Activated CD8-positive, alpha-beta T cell treated with anti-CD3 and anti-CD28 coated beads for 36 hours (primary cell): Measurements from ENCODE around the gene EYA3. TPM values are rescaled to one million over a fixed set of nuclear protein-coding genes. Genes with fewer than 3 reads are reported as not detected.

Experiments used
- ATAC-seq: fragments of 200-7000 bp; cut with Tn5 transposase; one replicate; pipeline ENCODE4 v1.10.0; 2021; ENCODE audit warnings: mild to moderate bottlenecking, moderate library complexity
- CTCF ChIA-PET: fragments of 350-600 bp; sonication (Branson Sonifier 250); formaldehyde crosslinking; loops from one replicate; lab custom pipeline; 2021; ENCODE audit warnings: antibody characterized with exemption; lab: Charles Lee
- POLR2A ChIA-PET: fragments of 350-600 bp; sonication (Branson Sonifier 250); formaldehyde crosslinking; loops from one replicate; lab custom pipeline; 2021; ENCODE audit warnings: antibody characterized with exemption; lab: Charles Lee
- DNase-seq: peaks from one replicate; pipeline ENCODE4 v3.0.0-alpha.2; 2020
- H3K27ac Mint-ChIP-seq: one replicate; pipeline ENCODE4 v1.8.0; 2021; ENCODE audit warnings: mild to moderate bottlenecking, mixed read lengths
- H3K27me3 Mint-ChIP-seq: one replicate; pipeline ENCODE4 v1.8.0; 2021; ENCODE audit warnings: mixed read lengths
- H3K36me3 Mint-ChIP-seq: one replicate; pipeline ENCODE4 v1.8.0; 2021; ENCODE audit warnings: low read depth, mixed read lengths
- H3K4me1 Mint-ChIP-seq: one replicate; pipeline ENCODE4 v1.8.0; 2021; ENCODE audit warnings: low read depth, mixed read lengths
- H3K4me3 Mint-ChIP-seq: one replicate; pipeline ENCODE4 v1.8.0; 2021; ENCODE audit warnings: mild to moderate bottlenecking, moderate library complexity, mixed read lengths
- H3K9me3 Mint-ChIP-seq: one replicate; pipeline ENCODE4 v1.8.0; 2021; ENCODE audit warnings: mixed read lengths
- intact Hi-C: fragments of 100-400 bp; cut with micrococcal nuclease; formaldehyde crosslinking; loops from one replicate; pipeline ENCODE4 v1.10.0; 2022
- total RNA-seq, 2 experiments: library from RNA; stranded (reverse); gene quantifications; one replicate each; pipeline ENCODE4 v1.2.3, GENCODE V29; 2021
- TF ChIP-seq, protein P1 (sequence below): fragments of 200-600 bp; IDR thresholded peaks from one replicate; pipeline ENCODE4 v1.8.0; 2022; ENCODE audit warnings: antibody characterized with exemption, mild to moderate bottlenecking

EYA3 gene
- total RNA-seq, 2 experiments from 2014 or later: 34.6 to 34.9 TPM

- H3K4me1 Mint-ChIP-seq: peaks cover 42% of the 10 kb centered on the region
- ChIA-PET CTCF (interaction anchor here (1.0 to 1.3 kb wide), 4 partner anchors 16 to 134 kb away, joined by 3 to 4 read pairs (median 4); no protein-coding TSS in a partner anchor), POLR2A (interaction anchor here (0.8 to 1.9 kb wide), 2 partner anchors 13 to 21 kb away, joined by 3 to 9 read pairs; partner anchors contain the start of gene EYA3)
- DNase-seq (no peak), ATAC-seq (no peak)
- no peaks in the 10 kb centered on the region for H3K9me3 Mint-ChIP-seq
- TF ChIP-seq, protein P1, sequence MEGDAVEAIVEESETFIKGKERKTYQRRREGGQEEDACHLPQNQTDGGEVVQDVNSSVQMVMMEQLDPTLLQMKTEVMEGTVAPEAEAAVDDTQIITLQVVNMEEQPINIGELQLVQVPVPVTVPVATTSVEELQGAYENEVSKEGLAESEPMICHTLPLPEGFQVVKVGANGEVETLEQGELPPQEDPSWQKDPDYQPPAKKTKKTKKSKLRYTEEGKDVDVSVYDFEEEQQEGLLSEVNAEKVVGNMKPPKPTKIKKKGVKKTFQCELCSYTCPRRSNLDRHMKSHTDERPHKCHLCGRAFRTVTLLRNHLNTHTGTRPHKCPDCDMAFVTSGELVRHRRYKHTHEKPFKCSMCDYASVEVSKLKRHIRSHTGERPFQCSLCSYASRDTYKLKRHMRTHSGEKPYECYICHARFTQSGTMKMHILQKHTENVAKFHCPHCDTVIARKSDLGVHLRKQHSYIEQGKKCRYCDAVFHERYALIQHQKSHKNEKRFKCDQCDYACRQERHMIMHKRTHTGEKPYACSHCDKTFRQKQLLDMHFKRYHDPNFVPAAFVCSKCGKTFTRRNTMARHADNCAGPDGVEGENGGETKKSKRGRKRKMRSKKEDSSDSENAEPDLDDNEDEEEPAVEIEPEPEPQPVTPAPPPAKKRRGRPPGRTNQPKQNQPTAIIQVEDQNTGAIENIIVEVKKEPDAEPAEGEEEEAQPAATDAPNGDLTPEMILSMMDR: no peak
- H3K27me3 Mint-ChIP-seq: no peaks in the 10 kb centered on the region
- intact Hi-C loops: no loop called here
- H3K36me3 Mint-ChIP-seq: peaks cover 14% of the 10 kb centered on the region
- H3K4me3 Mint-ChIP-seq: no peak overlapping the region
- no peak overlapping the region for H3K27ac Mint-ChIP-seq
Measured at GRCh38 chr1:28074892-28075511, 13.4 kb downstream of the EYA3 start.

DNA sequence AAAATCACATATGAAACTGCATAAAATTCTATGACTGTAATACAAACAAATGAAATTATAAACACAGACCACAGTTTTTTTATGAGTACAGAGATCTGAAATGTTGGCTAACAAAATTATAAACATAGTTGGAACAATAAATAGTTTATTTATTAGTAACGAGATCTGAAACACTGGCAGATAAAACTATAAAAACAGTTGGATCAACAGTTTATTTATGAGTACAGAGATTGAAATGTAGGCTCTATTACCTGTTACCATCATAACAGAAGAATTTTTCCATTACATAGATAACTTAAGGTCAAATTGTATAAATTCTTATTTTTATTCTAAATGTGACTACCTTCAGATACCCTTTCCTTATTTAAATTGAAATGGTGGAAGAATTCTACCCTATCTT, 14.5 kb downstream of the EYA3 start:
- POLR2A ChIA-PET: no interaction called here
- DNase-seq: no peak
- Mint-ChIP-seq H3K36me3 (peaks cover 11% of the 10 kb centered on the region), H3K27me3 (no peaks in the 10 kb centered on the region), H3K4me1 (peaks cover 36% of the 10 kb centered on the region), H3K4me3 (no peak overlapping the region), H3K27ac (no peak overlapping the region), H3K9me3 (no peaks in the 10 kb centered on the region)
- intact Hi-C loops: no loop called here
- ATAC-seq: no peak
- CTCF ChIA-PET: no interaction called here
- TF ChIP-seq, protein P1: no peak

- POLR2A ChIA-PET: no interaction called here
- Mint-ChIP-seq H3K27ac (no peak overlapping the region), H3K9me3 (no peaks in the 10 kb centered on the region), H3K36me3 (peaks cover 6% of the 10 kb centered on the region), H3K4me1 (peaks cover 39% of the 10 kb centered on the region), H3K27me3 (no peaks in the 10 kb centered on the region), H3K4me3 (no peak overlapping the region)
- DNase-seq (no peak), ATAC-seq (no peak)
- TF ChIP-seq, protein P1: no peak
- CTCF ChIA-PET: interaction anchor here (1.0 to 2.6 kb wide), 2 partner anchors 18 to 137 kb away, joined by 4 to 5 read pairs; no protein-coding TSS in a partner anchor
- intact Hi-C loops: no loop called here
Measured at GRCh38 chr1:28071813-28072212, 16.6 kb downstream of the EYA3 start.

- CTCF ChIA-PET: interaction anchor here (1.0 to 2.6 kb wide), 2 partner anchors 19 to 138 kb away, joined by 4 to 5 read pairs; no protein-coding TSS in a partner anchor
- H3K27me3 Mint-ChIP-seq: no peaks in the 10 kb centered on the region
Measured at GRCh38 chr1:28070725-28071593, 17.5 kb downstream of the EYA3 start.

More at GRCh38 chr1:28070725-28071593, 17.5 kb downstream of the EYA3 start:
- Mint-ChIP-seq H3K36me3 (peaks cover 6% of the 10 kb centered on the region), H3K9me3 (no peaks in the 10 kb centered on the region), H3K4me1 (peaks cover 40% of the 10 kb centered on the region), H3K27ac (no peak overlapping the region), H3K4me3 (no peak overlapping the region)
- POLR2A ChIA-PET: no interaction called here
- intact Hi-C loops: no loop called here
- no peak for ATAC-seq
- no peak for DNase-seq
- TF ChIP-seq, protein P1: no peak
